Thymus (tissue), 11 donors: ENCODE results near the gene DCBLD2. TPM values are rescaled to one million over a fixed set of nuclear protein-coding genes. Genes with fewer than 3 reads are reported as not detected.

Experiments
- DNase-seq, 9 donors: peaks; one replicate each; pipeline ENCODE4 v3.0.0-alpha.2; 2013; ENCODE audit warnings: low spot score in 9 of 9, low read depth in 6 of 9, missing footprints in 1 of 9
- H3K27ac ChIP-seq, 2 donors: one replicate each; pipeline ENCODE4 v1.5.1; 2013; ENCODE audit warnings: control low read depth in 1 of 2, low read depth in 1 of 2, low read length in 1 of 2, mild to moderate bottlenecking in 1 of 2, moderate library complexity in 1 of 2
- H3K27me3 ChIP-seq, 2 donors: one replicate each; pipeline ENCODE4 v1.5.1; 2013; ENCODE audit warnings: low read length in 1 of 2; ENCODE audit not compliant: control insufficient read depth in 2 of 2, insufficient read depth in 1 of 2
- H3K36me3 ChIP-seq, 2 donors: one replicate each; pipeline ENCODE4 v1.5.1; 2013; ENCODE audit warnings: low read length in 1 of 2, mild to moderate bottlenecking in 1 of 2, moderate library complexity in 1 of 2; ENCODE audit not compliant: control insufficient read depth in 2 of 2, insufficient read depth in 2 of 2
- H3K4me1 ChIP-seq, 2 donors: one replicate each; pipeline ENCODE4 v1.5.1; 2013; ENCODE audit warnings: low read length in 2 of 2; ENCODE audit not compliant: control insufficient read depth in 2 of 2, insufficient read depth in 2 of 2
- H3K4me3 ChIP-seq, 2 donors: one replicate each; pipeline ENCODE4 v1.5.1; 2013; ENCODE audit warnings: low read length in 2 of 2, control low read depth in 1 of 2, mild to moderate bottlenecking in 1 of 2
- H3K9me3 ChIP-seq, 2 donors: one replicate each; pipeline ENCODE4 v1.5.1; 2013; ENCODE audit warnings: low read length in 1 of 2, mild to moderate bottlenecking in 1 of 2; ENCODE audit not compliant: control insufficient read depth in 2 of 2, insufficient read depth in 1 of 2
- WGBS: extraction: QIAGEN DNeasy Blood & Tissue Kit; methylation state at CpG from one replicate; pipeline ENCODE4 v1.1.7; 2013; 5-methylcytosine and 5-hydroxymethylcytosine counted together
- polyA plus RNA-seq: library from polyadenylated mRNA; stranded (reverse); fragments of 200-250 nt; gene quantifications from one replicate; pipeline ENCODE4 v1.2.3, GENCODE V29; 2013
- total RNA-seq: library from RNA; stranded (reverse); fragments of 120-200 nt; gene quantifications from one replicate; pipeline ENCODE4 v1.2.4, GENCODE V29; 2013
- donor health status: healthy.

DCBLD2 gene
- total and polyA plus RNA-seq, 2 donors = 5.5 to 9.9 TPM

DNA sequence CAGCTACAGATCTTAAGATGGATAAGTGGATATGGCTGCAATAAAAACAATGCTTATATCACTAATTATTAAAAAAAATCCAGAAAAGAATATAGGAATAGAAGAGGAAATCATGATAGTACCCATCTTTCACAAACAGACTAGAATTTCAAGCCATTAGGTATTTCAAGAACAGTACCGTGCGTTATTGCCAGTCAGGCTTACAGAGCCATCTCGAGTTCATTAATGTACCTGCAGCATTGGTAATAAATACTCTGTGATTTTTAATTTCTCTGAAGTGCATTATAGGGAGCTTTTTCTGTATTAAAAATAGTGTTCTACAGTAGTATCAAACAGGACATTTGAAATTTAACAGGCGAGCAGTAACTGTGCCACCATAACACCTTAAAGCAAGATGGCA, 102.7 kb downstream of the DCBLD2 start:
- peaks cover 0 to 14% of the 10 kb centered on the region in 2 donors for H3K36me3 ChIP-seq
- no peak overlapping the region for H3K4me3 ChIP-seq
- 93% methylated on average over 4 of the region's 4 CpGs for WGBS
- H3K27me3 ChIP-seq = no peaks in the 10 kb centered on the region
- no peaks in the 10 kb centered on the region for H3K4me1 ChIP-seq
- no peak overlapping the region for H3K27ac ChIP-seq
- no peak for DNase-seq
- no peaks in the 10 kb centered on the region for H3K9me3 ChIP-seq

GRCh38 chr3:98797905-98798304, 103.6 kb downstream of the DCBLD2 start:
- Histone ChIP-seq H3K9me3 (no peaks in the 10 kb centered on the region), H3K27ac (no peak overlapping the region), H3K27me3 (no peaks in the 10 kb centered on the region), H3K4me1 (no peaks in the 10 kb centered on the region), H3K36me3 (peaks cover 0 to 14% of the 10 kb centered on the region in 2 donors), H3K4me3 (no peak overlapping the region)
- DNase-seq = no peak
- WGBS = 96% methylated on average over 4 of the region's 4 CpGs

DNA sequence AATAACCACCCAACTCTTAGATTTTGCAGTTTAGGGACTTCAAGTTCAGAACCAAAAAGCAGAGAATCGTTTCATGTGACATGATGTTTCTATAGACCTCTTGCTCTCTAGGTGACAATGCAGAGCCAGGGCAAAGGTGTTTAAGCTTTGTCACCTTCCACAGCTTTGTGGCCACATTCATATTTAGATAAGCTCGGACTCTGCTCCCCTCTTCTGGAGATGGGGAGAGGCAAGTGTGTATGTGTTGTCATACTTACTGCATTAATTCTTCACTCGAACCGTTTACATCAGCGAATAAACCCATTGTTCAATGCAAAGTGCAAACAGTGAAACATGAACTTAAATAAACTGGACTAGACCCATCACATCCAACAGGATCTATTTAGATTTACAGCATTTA, 105.2 kb downstream of the DCBLD2 start:
- H3K4me1 ChIP-seq = no peaks in the 10 kb centered on the region
- no peaks in the 10 kb centered on the region for H3K9me3 ChIP-seq
- no peak overlapping the region for H3K27ac ChIP-seq
- peaks cover 0 to 14% of the 10 kb centered on the region in 2 donors for H3K36me3 ChIP-seq
- H3K4me3 ChIP-seq = no peak overlapping the region
- no peak for DNase-seq
- WGBS = 98% methylated on average over 5 of the region's 5 CpGs
- H3K27me3 ChIP-seq = no peaks in the 10 kb centered on the region

GRCh38 chr3:98793971-98794370, 107.5 kb downstream of the DCBLD2 start:
- Histone ChIP-seq H3K27me3 (no peaks in the 10 kb centered on the region), H3K27ac (no peak overlapping the region), H3K4me3 (no peak overlapping the region), H3K36me3 (peaks cover 0 to 10% of the 10 kb centered on the region in 2 donors), H3K9me3 (no peaks in the 10 kb centered on the region), H3K4me1 (no peaks in the 10 kb centered on the region)
- WGBS = 95% methylated on average over 3 of the region's 3 CpGs
- DNase-seq = no peak

DNA sequence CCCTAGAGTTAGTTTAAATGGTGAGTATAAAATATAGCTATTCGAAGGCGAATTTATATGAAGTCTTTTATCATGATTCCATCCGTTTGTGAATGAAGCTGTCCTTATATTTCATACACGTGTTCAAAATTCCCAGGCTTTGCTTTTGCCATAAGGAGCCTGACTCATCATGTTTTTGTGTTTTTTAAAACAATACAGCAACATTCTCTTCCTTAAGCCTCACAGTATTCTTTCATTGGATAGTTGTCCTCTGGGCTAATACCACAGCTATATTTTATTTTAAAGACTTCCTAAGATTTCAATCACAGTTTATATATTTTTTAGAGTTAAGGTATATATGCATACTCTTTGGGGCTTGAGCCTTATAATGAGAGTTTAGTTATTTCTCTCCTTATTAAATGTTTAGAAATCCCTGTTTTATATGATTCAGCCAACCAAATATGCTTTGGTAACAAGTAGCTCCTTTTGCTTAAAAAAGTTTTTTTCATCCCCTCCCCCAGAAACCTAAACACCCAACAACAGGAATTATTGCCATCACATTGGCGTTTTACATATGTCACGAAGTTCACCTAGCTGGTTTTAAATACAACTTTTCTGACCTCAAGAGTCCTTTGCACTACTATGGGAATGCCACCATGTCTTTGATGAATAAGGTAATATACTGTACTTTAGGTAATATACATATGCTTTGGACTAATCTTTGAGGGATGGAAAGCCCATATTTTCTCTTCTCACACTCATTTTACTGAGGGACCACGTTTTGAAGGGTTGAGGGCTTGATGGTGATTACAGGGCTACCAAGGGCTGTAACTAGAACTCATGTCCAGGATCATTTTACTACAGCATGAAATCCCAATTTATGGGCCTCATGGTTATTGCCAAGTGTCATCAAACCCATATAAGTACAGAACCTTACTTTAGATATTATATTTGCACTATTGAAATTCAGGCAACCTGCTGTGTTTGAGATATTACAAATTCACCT, 109.9 kb downstream of the DCBLD2 start:
- 96% methylated on average over 7 of the region's 7 CpGs for WGBS
- Histone ChIP-seq H3K4me3 (no peak overlapping the region), H3K4me1 (no peaks in the 10 kb centered on the region), H3K9me3 (no peaks in the 10 kb centered on the region), H3K27me3 (no peaks in the 10 kb centered on the region), H3K27ac (no peak overlapping the region), H3K36me3 (peaks cover 0 to 10% of the 10 kb centered on the region in 2 donors)
- no peak for DNase-seq

DNA sequence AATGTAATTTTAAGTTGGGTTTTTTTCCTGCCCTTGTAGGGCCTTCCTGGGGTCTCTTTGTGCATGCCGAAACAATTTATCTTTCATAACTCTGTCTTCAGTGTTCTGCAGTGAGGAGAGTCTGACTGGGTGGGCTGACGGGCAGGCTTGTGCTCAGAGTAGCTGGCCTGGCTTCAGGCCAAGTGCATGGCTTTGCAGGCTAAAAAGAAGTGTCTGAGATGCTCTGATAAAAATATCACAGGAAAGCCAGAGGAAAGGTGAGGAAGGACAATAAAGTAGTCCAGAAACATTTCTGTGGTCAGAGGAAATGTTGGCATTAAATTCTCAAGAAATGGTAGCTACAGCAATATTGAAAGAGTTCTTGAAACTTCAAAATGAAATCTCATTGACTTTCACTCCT, 112.8 kb downstream of the DCBLD2 start:
- no peak overlapping the region for H3K27ac ChIP-seq
- peaks cover 9 to 12% of the 10 kb centered on the region in 2 donors for H3K36me3 ChIP-seq
- H3K4me3 ChIP-seq = no peak overlapping the region
- no peaks in the 10 kb centered on the region for H3K4me1 ChIP-seq
- WGBS = 47% methylated on average over 2 of the region's 2 CpGs
- no peaks in the 10 kb centered on the region for H3K27me3 ChIP-seq
- H3K9me3 ChIP-seq = no peaks in the 10 kb centered on the region
- no peak for DNase-seq

GRCh38 chr3:98787181-98787580, 114.3 kb downstream of the DCBLD2 start:
- Histone ChIP-seq H3K27me3 (no peaks in the 10 kb centered on the region), H3K9me3 (no peaks in the 10 kb centered on the region), H3K36me3 (peaks cover 12 to 18% of the 10 kb centered on the region in 2 donors), H3K27ac (no peak overlapping the region), H3K4me1 (no peaks in the 10 kb centered on the region), H3K4me3 (no peak overlapping the region)
- WGBS = 95% methylated on average over 2 of the region's 2 CpGs
- no peak for DNase-seq

GRCh38 chr3:98786364-98787006, 115.0 kb downstream of the DCBLD2 start:
- 93% methylated on average over 4 of the region's 4 CpGs for WGBS
- no peaks in the 10 kb centered on the region for H3K9me3 ChIP-seq
- H3K27ac ChIP-seq = no peak overlapping the region
- peaks cover 12 to 23% of the 10 kb centered on the region in 2 donors for H3K36me3 ChIP-seq
- DNase-seq = no peak
- H3K4me1 ChIP-seq = no peaks in the 10 kb centered on the region
- H3K27me3 ChIP-seq = no peaks in the 10 kb centered on the region
- no peak overlapping the region for H3K4me3 ChIP-seq
